Thyroid gland (tissue), 4 donors: ENCODE data around the gene PTPN9.

ENCODE experiments used
- POLR2A ChIP-seq, 2 donors: fragments of 450-650 bp; IDR thresholded peaks; one replicate each; pipeline ENCODE4 v1.6.1; 2017; ENCODE audit warnings: antibody characterized with exemption in 2 of 2, mild to moderate bottlenecking in 2 of 2, moderate library complexity in 1 of 2
- TF ChIP-seq, protein P1 (sequence below), 6 experiments: fragments of 200-600 bp in 3 of 6; fragments of 450-650 bp in 3 of 6; sonication (generic) in 3 of 6; IDR thresholded peaks; one replicate each; pipeline ENCODE4 v1.5.1; 2016 to 2019; ENCODE audit warnings: antibody characterized with exemption in 6 of 6, mild to moderate bottlenecking in 2 of 6, inconsistent platforms in 1 of 6, moderate library complexity in 1 of 6

DNA sequence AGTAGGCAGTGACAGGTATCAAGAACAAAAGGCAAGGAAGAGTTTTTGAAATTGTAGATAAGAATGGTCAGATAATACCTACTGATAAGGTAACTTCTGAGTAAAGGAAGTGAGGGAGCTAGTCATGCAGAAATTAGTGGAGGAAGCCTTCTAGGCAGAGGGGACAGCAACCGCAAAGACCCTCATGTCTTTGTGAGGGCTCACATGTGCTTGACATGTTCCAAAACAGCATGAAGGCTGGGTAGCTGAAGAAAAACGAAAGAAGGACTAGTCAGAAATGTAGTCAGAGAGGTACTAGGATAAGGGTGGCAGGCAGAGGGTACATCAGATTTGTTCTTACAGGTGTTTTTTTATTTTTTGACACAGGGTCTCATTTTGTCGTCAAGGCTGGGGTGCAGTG, 133.0 kb downstream of the PTPN9 start:
- no peak for TF ChIP-seq POLR2A (IDR thresholded peaks at IDR 0.05)
- TF ChIP-seq, protein P1, sequence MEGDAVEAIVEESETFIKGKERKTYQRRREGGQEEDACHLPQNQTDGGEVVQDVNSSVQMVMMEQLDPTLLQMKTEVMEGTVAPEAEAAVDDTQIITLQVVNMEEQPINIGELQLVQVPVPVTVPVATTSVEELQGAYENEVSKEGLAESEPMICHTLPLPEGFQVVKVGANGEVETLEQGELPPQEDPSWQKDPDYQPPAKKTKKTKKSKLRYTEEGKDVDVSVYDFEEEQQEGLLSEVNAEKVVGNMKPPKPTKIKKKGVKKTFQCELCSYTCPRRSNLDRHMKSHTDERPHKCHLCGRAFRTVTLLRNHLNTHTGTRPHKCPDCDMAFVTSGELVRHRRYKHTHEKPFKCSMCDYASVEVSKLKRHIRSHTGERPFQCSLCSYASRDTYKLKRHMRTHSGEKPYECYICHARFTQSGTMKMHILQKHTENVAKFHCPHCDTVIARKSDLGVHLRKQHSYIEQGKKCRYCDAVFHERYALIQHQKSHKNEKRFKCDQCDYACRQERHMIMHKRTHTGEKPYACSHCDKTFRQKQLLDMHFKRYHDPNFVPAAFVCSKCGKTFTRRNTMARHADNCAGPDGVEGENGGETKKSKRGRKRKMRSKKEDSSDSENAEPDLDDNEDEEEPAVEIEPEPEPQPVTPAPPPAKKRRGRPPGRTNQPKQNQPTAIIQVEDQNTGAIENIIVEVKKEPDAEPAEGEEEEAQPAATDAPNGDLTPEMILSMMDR (IDR thresholded peaks at IDR 0.05) = no peak
